Measurements from ENCODE around the gene AFDN. TPM values are rescaled to one million over a fixed set of nuclear protein-coding genes. Genes with fewer than 3 reads are reported as not detected.
"Not testable (repeated sequence)": the region's sequence is repeated elsewhere in the genome, so short reads cannot be mapped to it uniquely, and the experiment has no call there.

AFDN gene
- polyA plus RNA-seq, 1 donor: 256 TPM

- no peak for DNase-seq
Observed at GRCh38 chr6:167949121-167949684, 122.5 kb downstream of the AFDN start.

GRCh38 chr6:167951781-167952511 lies 125.2 kb downstream of the AFDN start:
- no peak for DNase-seq

- DNase-seq: no peak
Observed at GRCh38 chr6:167952512-167952859, 125.8 kb downstream of the AFDN start.

- DNase-seq: no peak
Observed at GRCh38 chr6:167953551-167953950, 126.8 kb downstream of the AFDN start.

GRCh38 chr6:167954151-167954550 lies 127.4 kb downstream of the AFDN start:
- DNase-seq: no peak

GRCh38 chr6:167956491-167956890 lies 129.8 kb downstream of the AFDN start:
- no peak for DNase-seq

GRCh38 chr6:167956983-167957492 lies 130.3 kb downstream of the AFDN start:
- no peak for DNase-seq

- DNase-seq: no peak
Observed at GRCh38 chr6:167957626-167958025, 130.9 kb downstream of the AFDN start.

GRCh38 chr6:167960579-167960978 lies 133.9 kb downstream of the AFDN start:
- DNase-seq: no peak

GRCh38 chr6:167962711-167963110 lies 136.0 kb downstream of the AFDN start:
- no peak for DNase-seq

- no peak for DNase-seq
Observed at GRCh38 chr6:167963589-167964057, 136.9 kb downstream of the AFDN start.

GRCh38 chr6:167965592-167966539 lies 139.2 kb downstream of the AFDN start:
- DNase-seq: no peak

GRCh38 chr6:167966540-167966905 lies 139.8 kb downstream of the AFDN start:
- no peak for DNase-seq

GRCh38 chr6:167968091-167968490 lies 141.4 kb downstream of the AFDN start:
- DNase-seq: no peak

GRCh38 chr6:167970230-167970629 lies 143.5 kb downstream of the AFDN start:
- no peak for DNase-seq

GRCh38 chr6:167972193-167972592 lies 145.5 kb downstream of the AFDN start:
- DNase-seq: no peak

GRCh38 chr6:167973148-167973885 lies 146.6 kb downstream of the AFDN start:
- DNase-seq: no peak

GRCh38 chr6:167974640-167975344 lies 148.1 kb downstream of the AFDN start:
- no peak for DNase-seq

GRCh38 chr6:167975458-167975857 lies 148.7 kb downstream of the AFDN start:
- no peak for DNase-seq

- not testable (repeated sequence) for DNase-seq
Observed at GRCh38 chr6:167976116-167976657, 149.5 kb downstream of the AFDN start.

GRCh38 chr6:167976708-167977107 lies 150.0 kb downstream of the AFDN start:
- no peak for DNase-seq

Data from left kidney (tissue), 2 donors.